ENCODE results near the gene PFKP.
A peak's percentile ranks its signal among the peaks of the same experiment; 100 is the strongest.
"Not testable (repeated sequence)": the region's sequence is repeated elsewhere in the genome, so short reads cannot be mapped to it uniquely, and the experiment has no call there.

PFKP gene

DNA sequence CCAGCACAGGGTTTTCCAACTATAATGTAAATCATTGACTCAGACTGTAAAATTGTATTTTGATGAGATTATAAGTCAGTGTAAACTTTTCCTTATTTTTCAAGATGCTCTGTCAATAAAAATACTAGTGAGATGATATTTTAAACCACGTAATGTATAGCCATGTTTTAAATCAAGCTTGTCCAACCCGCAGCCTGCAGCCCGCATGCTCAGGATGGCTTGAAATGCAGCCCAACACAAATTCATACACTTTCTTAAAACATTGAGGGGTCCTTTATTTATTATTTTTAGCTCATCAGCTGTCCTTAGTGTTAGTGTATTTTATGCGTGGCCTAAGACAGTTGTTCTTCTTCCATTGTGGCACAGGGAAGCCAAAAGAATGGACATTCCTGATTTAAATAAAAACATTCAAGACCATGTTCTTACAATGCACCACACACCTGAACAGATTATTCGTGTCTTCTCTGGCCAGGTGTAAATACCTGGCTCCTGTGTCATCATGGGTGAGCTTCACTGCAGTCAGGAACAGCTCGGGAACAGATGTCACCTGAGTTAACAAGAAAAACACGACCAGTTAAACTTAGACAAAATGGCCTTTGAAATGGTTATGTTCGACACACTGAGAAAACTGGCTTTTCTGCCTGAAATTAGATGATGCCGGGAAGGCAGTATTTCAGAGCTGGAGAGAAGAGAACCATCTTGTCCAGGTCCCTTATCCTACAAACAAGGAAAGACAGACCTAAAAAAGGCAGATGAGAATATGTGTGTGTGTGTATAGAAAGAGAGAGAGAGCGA is 99.3 kb downstream of the PFKP start:
- no peak overlapping the region for H3K4me3 ChIP-seq (ENCODE audit: low read depth, low read length)
- TF ChIP-seq, protein P1, sequence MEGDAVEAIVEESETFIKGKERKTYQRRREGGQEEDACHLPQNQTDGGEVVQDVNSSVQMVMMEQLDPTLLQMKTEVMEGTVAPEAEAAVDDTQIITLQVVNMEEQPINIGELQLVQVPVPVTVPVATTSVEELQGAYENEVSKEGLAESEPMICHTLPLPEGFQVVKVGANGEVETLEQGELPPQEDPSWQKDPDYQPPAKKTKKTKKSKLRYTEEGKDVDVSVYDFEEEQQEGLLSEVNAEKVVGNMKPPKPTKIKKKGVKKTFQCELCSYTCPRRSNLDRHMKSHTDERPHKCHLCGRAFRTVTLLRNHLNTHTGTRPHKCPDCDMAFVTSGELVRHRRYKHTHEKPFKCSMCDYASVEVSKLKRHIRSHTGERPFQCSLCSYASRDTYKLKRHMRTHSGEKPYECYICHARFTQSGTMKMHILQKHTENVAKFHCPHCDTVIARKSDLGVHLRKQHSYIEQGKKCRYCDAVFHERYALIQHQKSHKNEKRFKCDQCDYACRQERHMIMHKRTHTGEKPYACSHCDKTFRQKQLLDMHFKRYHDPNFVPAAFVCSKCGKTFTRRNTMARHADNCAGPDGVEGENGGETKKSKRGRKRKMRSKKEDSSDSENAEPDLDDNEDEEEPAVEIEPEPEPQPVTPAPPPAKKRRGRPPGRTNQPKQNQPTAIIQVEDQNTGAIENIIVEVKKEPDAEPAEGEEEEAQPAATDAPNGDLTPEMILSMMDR (IDR thresholded peaks at IDR 0.05; ENCODE audit: low read depth, low read length) = no peak
- in situ Hi-C loops (cut with HindIII; ENCODE audit: low sequenced_read_pairs) = no loop called here
- DNase-seq (ENCODE audit: low read depth, low spot score) = no peak

DNA sequence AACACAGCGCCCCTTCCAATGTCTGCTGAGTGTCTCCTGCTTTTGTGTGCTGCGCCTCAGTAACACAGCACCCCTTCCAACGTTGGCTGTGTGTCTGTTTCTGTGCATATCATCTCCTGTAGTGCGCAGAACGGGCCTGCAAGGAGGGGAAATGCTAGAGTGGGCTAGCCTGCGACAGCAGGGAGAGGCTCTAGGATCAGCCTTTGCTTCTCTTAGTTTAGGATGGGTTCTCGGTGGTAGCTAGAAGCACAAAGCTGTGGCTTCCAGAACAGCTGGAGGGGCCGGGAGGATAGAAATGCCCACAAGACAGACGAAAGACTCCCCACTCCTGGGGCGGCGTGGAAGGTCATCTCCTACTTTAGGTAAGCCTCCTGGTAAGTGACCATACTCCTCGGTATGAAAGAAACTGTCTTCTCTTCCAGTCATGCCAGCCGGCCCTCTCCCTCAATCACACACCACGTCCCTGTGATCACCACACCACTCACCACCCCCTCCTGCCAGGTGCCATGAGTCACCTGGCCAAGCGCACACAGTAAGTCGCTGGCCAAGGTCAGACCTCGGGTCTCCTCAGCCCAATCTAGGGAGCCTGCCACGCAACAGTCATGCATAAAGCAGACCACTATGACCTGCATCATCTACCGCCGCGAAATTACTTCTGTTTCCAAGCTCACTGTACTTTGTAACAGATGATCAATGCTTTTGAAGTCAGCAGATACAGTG is 100.4 kb downstream of the PFKP start:
- H3K4me3 ChIP-seq (ENCODE audit: low read depth, low read length) = no peak overlapping the region
- TF ChIP-seq, protein P1 (IDR thresholded peaks at IDR 0.05; ENCODE audit: low read depth, low read length) = no peak
- no peak for DNase-seq (ENCODE audit: low read depth, low spot score)
- in situ Hi-C loops (cut with HindIII; ENCODE audit: low sequenced_read_pairs) = no loop called here

GRCh38 chr10:3169271-3169670 is 101.9 kb downstream of the PFKP start:
- DNase-seq (ENCODE audit: low read depth, low spot score) = no peak
- no peak overlapping the region for H3K4me3 ChIP-seq (ENCODE audit: low read depth, low read length)
- in situ Hi-C loops (cut with HindIII; ENCODE audit: low sequenced_read_pairs) = no loop called here
- TF ChIP-seq, protein P1 (IDR thresholded peaks at IDR 0.05; ENCODE audit: low read depth, low read length) = no peak

DNA sequence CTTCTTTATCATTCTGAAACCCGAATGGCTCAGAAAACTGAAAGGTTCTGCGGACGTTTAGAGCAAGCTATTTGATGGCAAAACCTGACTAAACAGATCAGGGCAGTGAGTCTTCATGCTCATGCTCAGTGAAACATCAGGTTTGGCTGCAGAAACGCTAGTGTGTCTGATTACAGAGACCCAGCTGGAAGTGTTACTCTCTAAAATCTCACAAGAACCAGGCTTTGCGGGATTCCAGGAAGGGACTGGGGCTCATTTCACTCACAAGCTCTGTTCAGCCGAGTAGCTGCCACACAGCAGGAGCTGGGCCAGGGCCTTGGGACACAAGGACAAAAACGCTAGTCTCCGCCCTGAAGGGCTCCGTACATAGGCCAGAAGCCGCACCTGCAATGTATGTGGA is 102.3 kb downstream of the PFKP start:
- no peak for DNase-seq (ENCODE audit: low read depth, low spot score)
- no peak overlapping the region for H3K4me3 ChIP-seq (ENCODE audit: low read depth, low read length)
- in situ Hi-C loops (cut with HindIII; ENCODE audit: low sequenced_read_pairs) = no loop called here
- TF ChIP-seq, protein P1 (IDR thresholded peaks at IDR 0.05; ENCODE audit: low read depth, low read length) = no peak

- DNase-seq (ENCODE audit: low read depth, low spot score); in situ Hi-C loops (cut with HindIII; ENCODE audit: low sequenced_read_pairs): not testable (repeated sequence)
- H3K4me3 ChIP-seq (ENCODE audit: low read depth, low read length) = peak overlapping the region; percentile 69
Observed at GRCh38 chr10:3171488-3171887, 104.1 kb downstream of the PFKP start.

DNA sequence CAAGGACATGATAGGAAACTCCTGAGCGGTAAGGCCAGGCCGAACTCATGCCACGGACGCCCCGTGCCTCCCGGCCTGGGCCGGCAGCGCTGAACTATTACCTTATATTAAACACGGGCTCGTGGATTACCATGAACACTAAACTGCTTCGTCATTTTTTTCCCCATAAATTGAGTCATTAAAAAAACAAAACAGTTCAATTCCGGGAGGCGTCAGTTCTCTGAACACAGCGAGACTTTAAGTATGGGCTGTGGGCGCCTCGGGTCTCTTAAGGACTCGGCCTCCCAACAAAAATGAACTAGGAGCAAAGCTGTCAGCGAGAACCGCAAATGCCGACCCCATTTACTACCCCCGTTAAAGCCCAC is 104.7 kb downstream of the PFKP start:
- TF ChIP-seq, protein P1 (IDR thresholded peaks at IDR 0.05; ENCODE audit: low read depth, low read length) = no peak
- peak overlapping the region; percentile 69 for H3K4me3 ChIP-seq (ENCODE audit: low read depth, low read length)
- peak; percentile 84 for DNase-seq (ENCODE audit: low read depth, low spot score)
- in situ Hi-C loops (cut with HindIII; ENCODE audit: low sequenced_read_pairs) = no loop called here

Data from astrocyte of the spinal cord (primary cell).